Adipocyte (in vitro differentiated cells): ENCODE results near the gene TXNL4B.

Experiments
- DNase-seq: peaks from one replicate; pipeline ENCODE4 v3.0.0-alpha.2; 2015; ENCODE audit warnings: low read depth
- H3K27me3 ChIP-seq: replicated peaks from 2 replicates; pipeline ENCODE4 v1.7.0; 2013; ENCODE audit warnings: mild to moderate bottlenecking, low read length, moderate library complexity; ENCODE audit not compliant: control insufficient read depth, insufficient read depth
- H3K36me3 ChIP-seq: 2 replicates; pipeline ENCODE4 v1.7.0; 2013; ENCODE audit warnings: low read length, mild to moderate bottlenecking, moderate library complexity; ENCODE audit not compliant: control insufficient read depth, insufficient read depth, severe bottlenecking
- H3K4me1 ChIP-seq: 2 replicates; pipeline ENCODE4 v1.7.0; 2013; ENCODE audit warnings: mild to moderate bottlenecking, low read length, moderate library complexity; ENCODE audit not compliant: control insufficient read depth, insufficient read depth
- H3K4me3 ChIP-seq: 2 replicates; pipeline ENCODE4 v1.7.0; 2013; ENCODE audit warnings: mild to moderate bottlenecking, low read length, moderate library complexity
- H3K9ac ChIP-seq: 2 replicates; pipeline ENCODE4 v1.7.0; 2013; ENCODE audit warnings: mild to moderate bottlenecking, low read length, moderate library complexity
- H3K9me3 ChIP-seq: 2 replicates; pipeline ENCODE4 v1.7.0; 2013; ENCODE audit warnings: mild to moderate bottlenecking, low read length, moderate library complexity; ENCODE audit not compliant: control insufficient read depth

TXNL4B gene

DNA sequence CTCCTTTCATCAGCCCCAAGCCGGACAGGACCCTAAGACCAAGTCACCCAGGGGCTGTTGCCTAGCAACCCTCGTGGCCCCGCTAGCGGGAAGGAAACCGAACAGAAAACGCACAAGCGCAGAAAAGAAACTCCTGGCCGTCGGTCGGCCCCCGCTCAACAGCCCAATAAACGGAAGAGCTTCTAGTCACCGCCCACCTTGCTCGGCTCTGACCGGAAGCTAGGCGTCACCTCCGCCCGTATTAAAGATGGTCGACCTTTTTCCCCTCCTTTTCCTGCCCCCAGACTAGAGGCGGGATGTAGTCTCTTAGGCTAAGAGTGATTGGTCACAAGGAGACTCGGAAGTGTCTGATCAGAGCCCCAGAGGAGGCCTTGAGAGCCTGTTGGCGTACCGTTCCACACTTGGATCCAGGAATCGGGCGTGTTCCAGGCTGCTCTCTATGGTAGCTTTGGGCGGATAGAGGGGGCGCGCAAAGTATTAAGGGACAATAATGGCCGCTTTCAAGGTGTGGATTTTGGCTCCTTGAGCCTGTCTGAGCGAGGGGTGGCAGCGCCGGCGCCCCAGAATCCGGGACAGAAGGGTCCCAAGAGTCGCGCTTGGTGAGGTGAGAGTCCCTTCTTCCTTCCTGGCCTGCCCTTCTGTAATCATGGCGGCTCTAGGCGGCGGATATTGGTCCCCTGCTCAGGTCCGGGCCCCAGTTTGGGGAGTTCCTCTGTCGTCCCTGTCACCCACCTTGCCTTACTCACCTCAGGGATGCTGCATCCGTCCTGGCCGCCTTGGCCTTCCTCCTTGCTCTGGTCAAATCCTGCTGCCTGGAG is at the start of gene TXNL4B, which contains the start of gene DHX38:
Gene TXNL4B (minus strand): TSS at position 173 of the 818 bp plus-strand sequence. CDS start 2,871 bp downstream, outside the sequence.
Gene DHX38 (plus strand): TSS at position 400 of the 818 bp plus-strand sequence. CDS start 2,311 bp downstream, outside the sequence.
- Histone ChIP-seq H3K9ac (peak within 1 kb of the TSS; percentile 98), H3K9me3 (no peaks in the 10 kb centered on the region), H3K4me3 (peak within 1 kb of the TSS; percentile 99), H3K4me1 (peaks cover 32% of the 10 kb centered on the region), H3K27me3 (no peaks in the 10 kb centered on the region), H3K36me3 (peaks cover 45% of the 10 kb centered on the region)
- DNase-seq, result peak; percentile 99

DNA sequence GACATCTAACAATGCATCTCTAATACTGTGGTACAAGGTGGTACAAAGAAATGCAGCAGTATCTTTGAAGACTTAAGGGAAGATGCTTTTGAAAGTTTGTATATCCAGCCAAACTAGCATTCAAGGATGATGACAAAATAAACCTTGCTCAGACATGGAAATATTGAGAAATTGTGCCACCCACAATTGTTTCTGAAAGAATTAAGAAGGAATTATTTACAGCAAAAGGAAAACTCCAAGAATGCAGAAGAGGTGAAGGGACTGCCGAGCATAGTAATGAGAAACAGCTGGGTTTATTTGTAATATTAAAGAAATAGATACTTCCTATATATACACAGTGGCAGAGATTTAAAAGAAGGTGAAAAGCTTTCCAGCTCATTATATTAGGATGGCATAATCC is 49.1 kb upstream of the TXNL4B start:
- no peak overlapping the region for H3K9ac ChIP-seq
- H3K27me3 ChIP-seq, result no peaks in the 10 kb centered on the region
- no peak overlapping the region for H3K4me3 ChIP-seq
- peak; percentile 21 for DNase-seq
- no peaks in the 10 kb centered on the region for H3K9me3 ChIP-seq
- no peaks in the 10 kb centered on the region for H3K36me3 ChIP-seq
- H3K4me1 ChIP-seq, result no peaks in the 10 kb centered on the region

DNA sequence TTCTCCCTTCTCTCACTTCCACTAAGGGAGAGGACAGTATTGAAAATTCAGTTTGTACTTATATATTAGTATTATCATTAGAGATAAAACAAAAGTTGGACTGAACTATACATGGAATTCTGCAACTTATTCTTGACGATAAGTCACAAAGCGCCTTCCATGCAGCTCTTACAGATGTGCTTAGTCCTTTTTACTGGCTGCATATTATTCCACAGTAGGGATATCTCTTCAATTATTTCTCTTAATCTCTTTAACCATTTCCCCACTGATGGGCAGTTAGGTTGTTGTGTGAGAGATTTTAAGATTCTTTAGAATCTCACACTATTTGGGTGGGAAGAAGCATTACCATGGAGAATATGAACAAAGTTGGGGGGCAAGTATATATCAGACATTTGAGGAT is 46.5 kb upstream of the TXNL4B start:
- H3K27me3 ChIP-seq, result no peaks in the 10 kb centered on the region
- no peak overlapping the region for H3K9ac ChIP-seq
- no peaks in the 10 kb centered on the region for H3K9me3 ChIP-seq
- no peaks in the 10 kb centered on the region for H3K4me1 ChIP-seq
- H3K4me3 ChIP-seq, result no peak overlapping the region
- no peaks in the 10 kb centered on the region for H3K36me3 ChIP-seq
- DNase-seq, result no peak

DNA sequence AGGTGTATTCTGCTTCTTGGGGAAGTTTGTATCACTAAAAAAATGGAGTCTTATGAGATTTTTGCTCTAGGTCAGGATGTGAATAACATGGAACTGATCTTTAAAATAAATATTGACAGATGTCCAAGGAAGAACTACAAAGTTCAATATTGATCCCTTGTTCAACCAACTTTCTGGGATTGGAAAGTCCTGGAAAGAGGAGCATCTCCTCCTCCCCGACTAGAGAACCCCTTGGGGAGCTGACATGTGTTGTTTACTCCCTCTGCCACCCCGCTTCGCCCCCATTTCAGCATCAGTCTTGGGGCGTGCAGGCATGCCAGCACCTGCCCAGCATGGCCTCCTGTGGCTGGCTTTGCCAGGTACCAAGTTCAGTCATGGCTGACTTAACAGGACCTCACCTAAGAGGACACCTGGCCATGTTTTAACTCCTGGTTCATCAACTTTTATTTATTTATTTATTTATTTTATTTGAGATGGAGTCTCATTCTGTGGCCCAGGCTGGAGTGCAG is 44.7 kb upstream of the TXNL4B start:
- H3K4me1 ChIP-seq, result no peaks in the 10 kb centered on the region
- DNase-seq, result no peak
- no peaks in the 10 kb centered on the region for H3K27me3 ChIP-seq

DNA sequence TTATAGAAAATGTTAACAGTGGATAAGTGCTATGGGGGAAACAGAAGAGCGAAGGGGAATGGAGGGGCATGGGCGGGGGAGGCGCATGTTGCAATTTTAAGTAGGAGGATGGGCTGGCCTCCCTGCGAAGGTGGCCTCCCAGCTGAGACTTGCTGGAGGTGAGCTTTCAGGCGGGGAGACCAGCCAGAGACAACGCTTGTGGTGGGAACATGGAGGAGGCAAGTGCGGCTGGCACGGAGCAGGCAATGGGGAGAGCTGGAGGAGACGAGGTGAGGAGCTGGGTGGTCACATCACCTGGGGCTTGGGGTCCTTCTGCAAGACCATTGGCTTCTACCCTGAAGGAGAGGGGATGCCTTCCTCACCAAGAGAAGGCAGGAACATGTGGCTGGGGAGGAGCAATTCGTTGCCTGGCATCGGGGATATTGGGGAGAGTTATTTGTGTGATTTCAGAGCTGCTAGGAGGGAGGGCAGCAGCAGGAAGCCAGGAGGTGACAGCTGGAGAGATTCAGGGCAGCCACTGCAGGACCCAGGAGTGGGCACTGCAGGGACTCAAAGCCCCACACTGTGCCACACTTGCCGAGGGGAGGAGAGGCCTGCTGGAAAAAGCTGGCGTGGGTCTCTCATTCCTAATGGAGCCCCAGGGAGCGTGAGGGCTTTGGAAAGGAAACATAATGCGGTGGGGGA is 44.1 kb upstream of the TXNL4B start:
- H3K4me3 ChIP-seq, result no peak overlapping the region
- no peaks in the 10 kb centered on the region for H3K9me3 ChIP-seq
- H3K27me3 ChIP-seq, result no peaks in the 10 kb centered on the region
- DNase-seq, result no peak
- H3K4me1 ChIP-seq, result no peaks in the 10 kb centered on the region
- no peaks in the 10 kb centered on the region for H3K36me3 ChIP-seq
- no peak overlapping the region for H3K9ac ChIP-seq

More for the DNA sequence above, 44.7 kb upstream of the TXNL4B start:
- no peak overlapping the region for H3K4me3 ChIP-seq
- H3K9me3 ChIP-seq, result no peaks in the 10 kb centered on the region
- no peak overlapping the region for H3K9ac ChIP-seq
- H3K36me3 ChIP-seq, result no peaks in the 10 kb centered on the region

DNA sequence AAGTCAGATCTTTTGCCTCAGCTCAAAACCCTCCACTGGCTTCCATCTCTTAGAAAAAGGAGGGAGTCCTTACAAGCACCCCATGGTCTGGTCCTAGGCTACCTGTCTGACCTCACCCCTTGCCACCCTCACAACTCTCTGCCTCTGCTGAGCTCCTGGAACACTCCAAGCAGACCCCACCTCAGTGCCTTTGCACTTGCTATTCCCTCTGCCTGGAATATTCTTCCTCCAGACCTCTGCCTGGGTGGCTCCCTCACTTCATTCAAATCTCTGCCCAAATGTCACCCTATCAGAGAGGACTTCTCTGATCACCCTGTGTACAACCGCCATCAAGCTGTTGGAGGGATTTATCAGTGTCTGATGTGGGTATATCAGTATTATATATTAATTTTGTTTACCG is 41.1 kb upstream of the TXNL4B start:
- no peaks in the 10 kb centered on the region for H3K4me1 ChIP-seq
- H3K9me3 ChIP-seq, result no peaks in the 10 kb centered on the region
- H3K9ac ChIP-seq, result no peak overlapping the region
- H3K4me3 ChIP-seq, result no peak overlapping the region
- no peaks in the 10 kb centered on the region for H3K36me3 ChIP-seq
- DNase-seq, result no peak
- no peaks in the 10 kb centered on the region for H3K27me3 ChIP-seq

DNA sequence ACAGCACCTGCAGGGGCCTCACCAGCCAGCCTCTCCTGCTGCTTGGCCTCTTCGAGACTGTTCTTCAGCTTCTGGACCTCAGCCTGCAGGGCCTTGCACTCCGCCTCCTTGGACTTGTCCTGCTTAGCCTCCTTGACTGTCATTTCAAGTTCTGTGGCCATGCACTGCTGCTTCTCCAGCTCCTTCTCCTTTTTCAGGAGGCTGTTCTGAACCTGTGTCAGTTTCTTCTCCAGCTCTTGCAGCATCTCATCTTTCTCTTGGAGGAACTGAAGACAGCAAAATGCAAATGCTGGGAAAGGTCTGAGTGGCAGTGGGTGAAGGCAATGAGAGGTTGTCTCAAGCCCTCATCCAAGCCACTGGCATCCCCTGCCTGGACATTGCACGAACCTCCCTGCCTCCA is 39.3 kb upstream of the TXNL4B start:
- no peaks in the 10 kb centered on the region for H3K9me3 ChIP-seq
- no peak overlapping the region for H3K4me3 ChIP-seq
- no peak for DNase-seq
- no peaks in the 10 kb centered on the region for H3K4me1 ChIP-seq
- no peaks in the 10 kb centered on the region for H3K36me3 ChIP-seq
- H3K27me3 ChIP-seq, result no peaks in the 10 kb centered on the region
- H3K9ac ChIP-seq, result no peak overlapping the region

DNA sequence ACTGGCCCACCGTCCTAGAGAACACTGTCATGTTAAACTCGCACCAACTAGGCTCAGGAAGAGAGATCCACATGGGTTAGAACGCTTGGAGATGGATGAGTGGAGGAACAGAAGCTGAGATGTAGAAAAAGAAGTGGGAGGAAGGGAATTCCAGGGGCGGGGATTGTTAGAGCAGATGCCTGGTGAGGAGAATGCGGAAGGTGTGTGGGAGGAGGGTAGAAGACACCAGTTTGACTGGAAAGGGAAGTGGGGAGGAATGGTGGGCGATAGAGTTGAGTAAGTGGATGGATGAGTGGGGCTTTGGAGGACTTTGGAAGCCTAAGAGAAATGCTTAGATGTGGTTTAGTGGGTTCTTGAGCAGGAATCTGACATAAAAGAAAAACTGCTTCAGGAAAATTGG is 37.6 kb upstream of the TXNL4B start:
- H3K36me3 ChIP-seq, result no peaks in the 10 kb centered on the region
- no peaks in the 10 kb centered on the region for H3K27me3 ChIP-seq
- H3K9me3 ChIP-seq, result no peaks in the 10 kb centered on the region
- no peaks in the 10 kb centered on the region for H3K4me1 ChIP-seq
- DNase-seq, result no peak
- no peak overlapping the region for H3K4me3 ChIP-seq
- no peak overlapping the region for H3K9ac ChIP-seq

DNA sequence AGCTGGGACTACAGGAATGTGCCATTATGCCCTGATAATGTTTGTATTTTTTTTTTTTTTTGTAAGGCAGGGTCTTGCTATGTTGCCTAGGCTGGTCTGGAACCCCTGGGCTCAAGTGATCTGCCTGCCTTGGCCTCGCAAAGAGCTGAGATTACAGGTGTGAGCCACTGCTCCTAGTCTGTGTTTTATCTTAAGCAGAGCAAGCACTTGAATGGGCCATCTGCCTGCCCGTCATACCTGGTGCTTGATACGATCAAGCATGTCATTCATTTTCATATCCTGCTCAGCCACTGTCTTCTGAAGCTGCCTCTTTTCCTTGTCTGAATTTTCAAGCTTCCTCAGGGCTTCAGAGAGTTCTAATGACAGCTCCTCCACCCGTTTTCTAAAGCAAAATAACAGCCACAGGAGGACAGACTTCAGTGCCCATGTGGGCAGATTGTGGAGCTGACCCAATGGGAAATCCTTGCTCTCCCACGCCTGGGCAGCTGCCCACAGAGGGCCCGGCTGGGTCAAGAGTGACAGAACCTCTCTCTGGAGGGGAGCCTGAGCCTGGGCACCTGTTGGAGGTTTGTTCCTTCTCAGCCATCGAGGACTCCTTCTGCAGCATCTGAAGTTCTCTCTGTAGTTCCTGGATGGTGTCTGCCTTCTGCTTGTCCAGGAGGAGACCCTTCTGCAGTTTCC is 36.7 kb upstream of the TXNL4B start:
- Histone ChIP-seq H3K4me1 (peaks cover 3% of the 10 kb centered on the region), H3K27me3 (no peaks in the 10 kb centered on the region), H3K9me3 (no peaks in the 10 kb centered on the region), H3K4me3 (no peak overlapping the region), H3K9ac (no peak overlapping the region), H3K36me3 (no peaks in the 10 kb centered on the region)
- DNase-seq, result no peak

DNA sequence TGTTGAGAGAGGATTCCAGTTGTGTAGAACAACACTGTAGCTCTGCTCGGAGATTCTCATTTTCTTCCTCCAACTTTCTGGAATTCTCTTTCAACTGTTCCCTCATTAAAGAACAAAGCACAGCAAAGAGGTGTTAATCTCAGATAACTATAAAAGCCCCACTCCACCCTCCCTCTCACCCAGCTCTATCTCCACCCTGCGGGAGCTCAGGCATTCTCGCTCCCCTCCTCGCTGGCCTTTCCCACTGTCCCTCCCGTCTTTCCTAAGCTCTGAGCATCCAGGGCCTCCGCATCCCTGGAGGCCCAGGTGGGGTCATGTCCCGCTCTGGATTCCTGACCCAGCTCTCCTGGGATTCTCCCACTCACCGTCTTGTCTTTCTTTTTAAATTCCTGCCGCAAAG is 35.3 kb upstream of the TXNL4B start:
- Histone ChIP-seq H3K27me3 (no peaks in the 10 kb centered on the region), H3K4me1 (peaks cover 4% of the 10 kb centered on the region)
- DNase-seq, result no peak

DNA sequence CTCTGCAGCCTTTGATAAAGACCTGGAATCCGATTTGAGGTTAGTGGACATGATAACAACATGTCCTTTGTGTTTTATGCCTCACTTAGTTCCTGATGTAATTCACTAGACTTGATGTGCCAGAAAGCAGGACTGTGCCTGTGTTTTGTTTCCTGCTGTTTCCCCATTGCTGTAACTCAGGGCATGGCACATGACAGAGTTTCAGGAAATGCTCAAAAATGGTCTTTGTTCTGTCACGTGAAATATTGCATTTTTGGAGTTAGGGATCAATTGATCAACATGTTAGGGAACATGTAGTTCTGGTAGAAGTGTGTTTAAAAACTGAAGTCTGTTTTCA is 33.0 kb upstream of the TXNL4B start:
- no peak overlapping the region for H3K9ac ChIP-seq
- H3K36me3 ChIP-seq, result no peaks in the 10 kb centered on the region
- H3K9me3 ChIP-seq, result no peaks in the 10 kb centered on the region
- H3K4me1 ChIP-seq, result peaks cover 4% of the 10 kb centered on the region
- H3K4me3 ChIP-seq, result no peak overlapping the region
- H3K27me3 ChIP-seq, result no peaks in the 10 kb centered on the region
- DNase-seq, result no peak

More for the DNA sequence above, 35.3 kb upstream of the TXNL4B start:
- Histone ChIP-seq H3K9ac (no peak overlapping the region), H3K9me3 (no peaks in the 10 kb centered on the region), H3K36me3 (no peaks in the 10 kb centered on the region), H3K4me3 (no peak overlapping the region)
